Activated CD4-positive, alpha-beta T cell treated with anti-CD3 and anti-CD28 coated beads, Interleukin-2, amount 50 U/mL, for 1 hour (primary cell): ENCODE data around the gene WNT6.
A peak's percentile ranks its signal among the peaks of the same experiment; 100 is the strongest.
"Not testable (repeated sequence)": the region's sequence is repeated elsewhere in the genome, so short reads cannot be mapped to it uniquely, and the experiment has no call there.

ENCODE experiments used
- DNase-seq: peaks from one replicate; pipeline ENCODE4 v3.0.0-alpha.2; 2020

The WNT6 gene

GRCh38 chr2:218830526-218831306, 28.9 kb upstream of the WNT6 start:
- no peak for DNase-seq

- no peak for DNase-seq
Observed at GRCh38 chr2:218831378-218831990, 28.1 kb upstream of the WNT6 start, which contains the start of gene PRKAG3. PRKAG3 (minus strand) TSS chr2:218831803.

- no peak for DNase-seq
Observed at GRCh38 chr2:218832081-218832480, 27.5 kb upstream of the WNT6 start.

DNA sequence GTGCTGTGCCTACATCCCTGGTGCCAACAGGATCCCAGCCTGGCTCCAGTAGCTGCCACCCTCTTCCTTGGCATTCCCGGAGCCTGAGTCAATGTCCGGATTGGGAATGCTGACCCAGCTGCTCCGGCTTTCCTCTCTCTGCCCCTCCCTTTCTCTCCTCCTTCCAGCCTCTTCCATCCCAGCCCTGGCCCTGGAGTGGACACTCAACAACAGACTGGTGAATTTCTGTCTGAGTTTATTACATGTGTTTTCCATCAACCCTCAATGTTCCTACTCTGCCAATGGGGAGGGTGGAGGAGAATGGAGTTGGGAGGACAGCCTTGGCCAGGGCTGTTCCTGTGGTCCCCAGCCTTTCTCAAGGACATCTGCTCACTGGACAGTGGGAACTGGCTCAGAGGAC, 27.1 kb upstream of the WNT6 start:
- DNase-seq = no peak

GRCh38 chr2:218833023-218833609, 26.5 kb upstream of the WNT6 start:
- DNase-seq = no peak

GRCh38 chr2:218834685-218835084, 24.9 kb upstream of the WNT6 start:
- DNase-seq = no peak

DNA sequence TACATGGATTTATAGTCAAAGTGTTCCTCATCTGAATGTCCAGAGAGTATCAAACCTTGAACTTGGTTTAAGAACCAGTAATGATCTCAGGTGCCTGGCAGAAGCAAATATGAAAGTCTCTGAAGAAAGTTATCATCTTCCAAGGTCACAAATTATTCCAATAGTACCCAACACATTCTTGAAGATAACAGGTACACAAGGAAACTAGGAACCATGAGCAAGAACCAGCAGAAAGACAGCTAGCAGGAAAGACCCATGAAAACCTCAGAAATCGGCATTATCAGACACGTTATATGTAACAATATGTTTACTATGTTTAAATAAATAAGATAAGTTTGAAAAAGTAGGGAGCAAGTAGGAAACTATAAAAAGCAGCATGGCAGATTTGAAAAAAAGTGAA, 22.1 kb upstream of the WNT6 start:
- no peak for DNase-seq

- no peak for DNase-seq
Observed at GRCh38 chr2:218839430-218839829, 20.2 kb upstream of the WNT6 start.

GRCh38 chr2:218839888-218840287, 19.7 kb upstream of the WNT6 start:
- no peak for DNase-seq

- DNase-seq = not testable (repeated sequence)
Observed at GRCh38 chr2:218844334-218844733, 15.3 kb upstream of the WNT6 start.

- DNase-seq = not testable (repeated sequence)
Observed at GRCh38 chr2:218846963-218847362, 12.6 kb upstream of the WNT6 start.

GRCh38 chr2:218849721-218850120, 9.9 kb upstream of the WNT6 start:
- no peak for DNase-seq

DNA sequence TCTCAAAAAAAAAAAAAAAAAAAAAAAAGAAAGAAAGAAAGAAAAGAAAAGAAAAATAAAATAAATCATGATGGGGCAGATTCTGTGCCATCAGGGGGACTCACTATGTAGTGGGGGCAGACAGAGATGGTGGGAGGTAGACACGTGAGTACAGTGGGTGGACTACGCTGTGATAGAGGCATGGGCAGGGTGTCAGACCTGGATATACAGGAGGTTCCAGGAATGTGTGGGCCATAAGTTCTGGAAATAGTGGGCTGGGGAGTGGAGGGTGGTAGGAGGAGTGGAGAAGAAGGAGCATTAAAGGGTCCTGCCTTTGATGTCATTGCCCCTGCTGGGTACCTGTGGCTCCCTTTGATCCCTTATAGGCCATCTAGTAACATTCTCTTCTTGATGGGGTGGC, 8.8 kb upstream of the WNT6 start:
- DNase-seq = no peak

DNA sequence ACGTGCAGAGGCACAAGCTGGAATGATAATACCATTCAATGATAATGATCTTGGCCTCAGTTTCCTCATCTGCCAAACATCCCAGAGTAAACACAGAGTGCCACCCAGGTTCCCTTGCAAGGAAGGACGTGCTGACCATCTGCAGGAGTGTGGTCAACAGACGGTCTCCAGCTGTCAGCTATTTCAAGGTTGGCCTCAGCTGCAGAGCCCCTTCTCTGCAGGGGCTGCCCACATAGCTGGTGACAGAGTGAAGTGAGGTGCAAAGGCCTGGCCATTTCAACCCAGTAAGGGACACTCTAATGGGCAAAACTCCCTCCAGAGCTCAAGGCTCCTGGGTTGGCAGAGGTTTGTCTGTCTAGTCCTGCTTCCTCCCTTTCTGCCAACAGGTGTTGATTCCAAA, 8.3 kb upstream of the WNT6 start:
- DNase-seq = no peak

DNA sequence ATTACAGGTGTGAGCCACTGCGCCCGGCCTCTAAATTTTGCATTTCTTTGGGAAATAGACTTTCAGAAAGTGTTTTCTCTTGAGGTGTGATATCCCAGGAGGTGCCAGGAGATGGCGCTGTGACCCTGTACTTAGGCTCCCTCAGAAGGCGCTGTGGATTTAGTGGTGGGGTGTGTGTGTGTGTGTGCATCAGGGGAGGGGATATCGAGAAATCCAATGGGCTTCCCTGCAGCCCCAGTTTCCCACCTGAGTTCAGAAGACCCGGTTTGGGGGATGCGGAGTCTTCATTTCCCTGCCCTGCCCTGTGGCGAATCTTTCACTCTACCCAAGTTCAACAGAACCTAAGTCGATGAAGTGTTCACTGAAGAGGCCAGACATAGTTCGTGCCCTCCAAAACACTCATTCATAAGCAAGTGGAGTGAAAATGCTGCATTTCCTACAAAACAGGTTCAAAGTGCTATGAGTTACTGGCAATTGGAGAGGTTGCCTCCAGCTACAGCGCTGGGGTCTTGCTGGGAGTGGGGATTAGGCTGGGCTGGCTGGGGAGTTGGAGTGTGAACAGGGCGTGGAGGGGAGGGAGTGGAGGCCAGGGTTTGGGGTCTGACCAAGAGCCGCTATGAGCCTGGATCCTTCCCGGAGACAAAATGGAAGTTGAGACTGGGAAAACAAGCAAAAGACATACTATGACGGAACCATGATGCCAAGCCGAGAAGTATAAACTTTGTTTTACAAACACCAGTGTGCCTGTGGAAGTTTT, 6.5 kb upstream of the WNT6 start:
- peak; percentile 71 for DNase-seq

DNA sequence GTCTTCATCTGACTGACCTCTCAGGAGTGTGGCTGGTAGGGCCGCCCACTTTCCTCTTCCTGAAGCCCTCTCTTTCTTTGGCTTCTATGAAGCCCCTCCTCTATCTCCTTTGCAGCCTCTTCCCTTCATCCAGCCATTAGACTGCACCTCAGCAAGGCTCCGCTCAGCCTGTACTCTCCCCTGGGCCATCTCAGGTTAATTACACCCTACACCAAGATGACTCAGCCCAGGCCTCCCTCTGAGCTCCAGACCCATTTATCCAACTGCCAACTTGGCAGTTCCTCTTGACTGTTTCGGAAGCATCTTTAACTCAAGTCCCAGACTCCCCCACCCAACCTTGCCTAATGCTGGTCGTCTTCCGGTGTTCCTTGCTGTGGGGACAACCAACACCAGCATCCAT, 5.8 kb upstream of the WNT6 start:
- no peak for DNase-seq

GRCh38 chr2:218854860-218855259, 4.7 kb upstream of the WNT6 start:
- DNase-seq = no peak

DNA sequence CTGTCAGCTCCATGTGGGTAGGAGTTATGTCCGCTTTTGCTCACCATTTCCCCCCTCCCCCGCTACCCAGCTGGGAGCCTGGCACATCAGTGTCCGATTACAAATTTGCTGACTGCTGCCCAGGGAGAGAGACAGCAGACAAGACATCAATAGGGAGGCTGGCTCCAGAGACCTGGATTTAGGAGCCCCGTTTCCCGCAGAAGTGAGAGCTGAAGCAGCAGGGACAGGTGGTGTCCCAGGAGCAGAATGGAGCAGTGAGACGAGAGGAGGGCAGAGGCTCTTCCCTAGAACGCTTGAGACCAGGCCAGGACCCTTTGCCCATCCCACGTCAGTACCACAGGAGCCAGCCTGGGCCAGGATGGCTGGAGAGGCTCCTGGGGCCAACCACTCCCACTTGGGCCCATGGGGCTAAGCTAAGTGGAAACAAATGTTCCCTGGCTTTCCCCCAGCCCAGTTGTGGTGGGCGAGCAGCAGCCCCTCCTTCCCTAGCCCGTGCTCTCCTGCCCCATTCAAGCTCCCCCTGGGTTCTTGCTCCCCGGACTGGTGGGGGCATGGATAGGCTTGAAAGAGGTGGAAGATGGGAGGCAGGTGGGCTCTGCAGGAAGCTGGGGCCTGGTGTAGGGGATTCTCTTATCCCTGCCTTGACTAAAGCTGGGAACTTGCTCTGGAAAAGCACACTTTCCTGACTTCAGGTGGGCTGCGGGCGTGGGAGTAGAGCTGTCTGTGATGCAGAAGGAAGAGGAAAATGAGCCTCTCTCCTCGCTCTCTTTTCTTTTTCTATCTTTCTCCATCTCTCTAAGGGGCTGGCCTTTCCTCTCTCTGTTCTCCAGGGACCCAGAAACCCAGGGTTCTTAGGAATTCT, 4.1 kb upstream of the WNT6 start:
- no peak for DNase-seq

- DNase-seq = no peak
Observed at GRCh38 chr2:218856167-218856895, 3.3 kb upstream of the WNT6 start.

GRCh38 chr2:218856896-218857243, 2.7 kb upstream of the WNT6 start:
- DNase-seq = no peak

DNA sequence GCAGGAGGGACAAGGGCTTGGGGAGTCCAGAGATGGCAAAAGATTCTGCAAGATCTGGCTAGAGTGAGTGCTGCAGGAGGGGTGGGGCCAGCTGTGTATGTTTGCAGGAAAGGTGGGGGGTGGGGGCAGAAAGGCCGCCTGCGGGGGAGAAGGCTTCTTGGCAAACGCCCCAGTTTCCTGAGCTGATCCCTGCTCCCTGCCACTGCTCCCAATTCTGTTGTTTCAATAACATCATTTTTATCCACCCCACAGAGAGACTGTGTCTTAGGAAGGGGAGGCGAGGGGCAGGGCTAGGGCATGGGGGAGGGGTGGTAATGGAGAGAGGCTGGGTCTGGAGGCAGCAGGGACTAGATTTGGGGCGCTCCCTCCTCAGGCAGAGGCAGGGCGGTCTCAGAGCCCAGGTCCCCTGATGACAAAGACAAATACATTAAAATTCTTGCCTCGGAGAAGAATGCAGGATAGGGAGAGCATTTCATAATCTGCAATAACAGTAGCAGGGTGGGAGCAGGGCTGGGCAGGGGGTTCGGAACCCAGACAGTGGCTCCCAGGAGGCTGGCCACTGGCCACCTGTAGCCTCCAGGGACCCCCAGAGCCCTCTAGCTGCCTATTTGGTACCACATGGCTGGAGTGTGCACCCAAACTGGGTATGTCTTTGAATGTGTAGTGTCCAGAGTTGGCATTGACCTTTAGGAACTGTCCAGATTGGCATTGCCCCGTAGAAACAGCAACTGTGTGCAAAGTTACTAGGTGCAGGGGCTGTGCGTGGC, 2.1 kb upstream of the WNT6 start:
- DNase-seq = no peak
